ENCODE measurements around the gene DUXB.

DUXB gene

GRCh38 chr16:75660726-75661302 is 40.4 kb downstream of the DUXB start:
- no peak for DNase-seq
- Histone ChIP-seq H3K4me3 (no peak overlapping the region), H3K9me3 (no peaks in the 10 kb centered on the region), H3K27ac (no peak overlapping the region), H3K4me1 (no peaks in the 10 kb centered on the region), H3K36me3 (peaks cover 27 to 59% (median 37%) of the 10 kb centered on the region in 3 donors), H3K27me3 (no peaks in the 10 kb centered on the region)
- TF ChIP-seq, protein P1, sequence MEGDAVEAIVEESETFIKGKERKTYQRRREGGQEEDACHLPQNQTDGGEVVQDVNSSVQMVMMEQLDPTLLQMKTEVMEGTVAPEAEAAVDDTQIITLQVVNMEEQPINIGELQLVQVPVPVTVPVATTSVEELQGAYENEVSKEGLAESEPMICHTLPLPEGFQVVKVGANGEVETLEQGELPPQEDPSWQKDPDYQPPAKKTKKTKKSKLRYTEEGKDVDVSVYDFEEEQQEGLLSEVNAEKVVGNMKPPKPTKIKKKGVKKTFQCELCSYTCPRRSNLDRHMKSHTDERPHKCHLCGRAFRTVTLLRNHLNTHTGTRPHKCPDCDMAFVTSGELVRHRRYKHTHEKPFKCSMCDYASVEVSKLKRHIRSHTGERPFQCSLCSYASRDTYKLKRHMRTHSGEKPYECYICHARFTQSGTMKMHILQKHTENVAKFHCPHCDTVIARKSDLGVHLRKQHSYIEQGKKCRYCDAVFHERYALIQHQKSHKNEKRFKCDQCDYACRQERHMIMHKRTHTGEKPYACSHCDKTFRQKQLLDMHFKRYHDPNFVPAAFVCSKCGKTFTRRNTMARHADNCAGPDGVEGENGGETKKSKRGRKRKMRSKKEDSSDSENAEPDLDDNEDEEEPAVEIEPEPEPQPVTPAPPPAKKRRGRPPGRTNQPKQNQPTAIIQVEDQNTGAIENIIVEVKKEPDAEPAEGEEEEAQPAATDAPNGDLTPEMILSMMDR (IDR thresholded peaks at IDR 0.05) = no peak
- intact Hi-C loops (cut with DNase I; ENCODE audit: low total_unique reads) = no loop called here

DNA sequence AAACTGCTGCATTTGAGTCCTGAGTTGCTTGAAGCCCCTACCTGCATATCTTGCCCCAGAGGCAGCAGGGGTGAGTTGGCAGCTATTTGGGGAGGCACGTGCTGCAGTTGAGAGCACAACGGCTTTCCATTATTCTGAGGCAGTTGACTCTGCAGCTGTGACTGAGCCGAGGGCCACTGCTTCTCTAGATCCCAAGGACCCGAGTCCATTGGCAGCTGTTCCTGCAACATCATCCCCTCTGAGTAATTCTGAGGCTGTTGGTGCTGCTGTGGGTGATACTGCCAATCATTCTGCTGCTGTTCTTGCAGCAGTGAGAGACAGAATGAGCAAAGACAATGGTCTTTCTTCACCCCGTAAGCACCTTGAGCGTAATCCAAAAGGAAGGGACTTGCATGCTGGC is 40.9 kb downstream of the DUXB start:
- Histone ChIP-seq H3K27ac (no peak overlapping the region), H3K4me1 (no peaks in the 10 kb centered on the region), H3K9me3 (no peaks in the 10 kb centered on the region), H3K27me3 (no peaks in the 10 kb centered on the region), H3K36me3 (peaks cover 32 to 64% (median 42%) of the 10 kb centered on the region in 3 donors), H3K4me3 (no peak overlapping the region)
- no peak for DNase-seq
- intact Hi-C loops (cut with DNase I; ENCODE audit: low total_unique reads) = no loop called here
- TF ChIP-seq, protein P1 (IDR thresholded peaks at IDR 0.05) = no peak

DNA sequence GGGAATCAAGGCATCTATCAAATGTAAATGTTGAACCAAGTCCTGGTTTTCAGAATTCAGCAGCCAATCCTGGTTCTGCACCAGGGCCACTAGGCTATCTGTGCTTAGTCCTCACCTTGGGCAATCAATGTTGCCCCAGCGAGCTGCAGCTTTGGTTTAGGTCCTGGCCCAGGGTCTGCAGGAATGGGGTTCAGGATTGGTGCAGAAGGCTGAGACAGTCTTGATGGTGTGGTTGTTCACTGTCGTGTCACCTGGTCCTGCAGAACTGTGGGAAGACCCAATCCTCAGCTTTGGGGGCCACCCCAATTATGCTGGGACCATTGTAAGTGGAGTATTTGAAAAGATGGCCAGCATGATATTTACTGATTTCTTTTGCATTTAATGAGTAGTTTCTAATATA is 43.1 kb downstream of the DUXB start:
- intact Hi-C loops (cut with DNase I; ENCODE audit: low total_unique reads) = no loop called here

DNA sequence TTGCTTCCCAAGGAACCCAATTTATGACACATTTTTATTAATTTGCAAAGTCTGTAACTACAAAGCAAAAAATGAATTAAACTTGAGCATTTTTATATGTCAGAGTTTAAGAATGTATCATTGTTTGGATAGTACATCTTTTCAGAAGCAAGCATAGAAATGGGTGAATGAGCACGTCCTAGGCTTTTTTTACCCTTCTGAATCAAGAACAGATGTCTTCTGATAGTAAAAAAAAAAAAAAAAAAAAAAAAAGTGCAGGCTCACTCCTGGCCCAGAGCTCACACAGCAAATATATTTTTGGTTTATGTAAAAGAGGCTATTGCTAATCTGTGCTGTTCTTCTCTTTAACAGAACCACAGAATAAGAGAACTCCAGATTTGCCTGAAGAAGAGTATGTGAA is 47.3 kb downstream of the DUXB start:
- TF ChIP-seq, protein P1 (IDR thresholded peaks at IDR 0.05) = no peak
- H3K27ac ChIP-seq = no peak overlapping the region
- intact Hi-C loops (cut with DNase I; ENCODE audit: low total_unique reads) = no loop called here
- H3K4me1 ChIP-seq = peaks cover 0 to 49% (median 30%) of the 10 kb centered on the region in 4 donors
- H3K36me3 ChIP-seq = peaks cover 45 to 49% (median 48%) of the 10 kb centered on the region in 3 donors
- no peak overlapping the region for H3K4me3 ChIP-seq
- H3K9me3 ChIP-seq = no peaks in the 10 kb centered on the region
- H3K27me3 ChIP-seq = no peaks in the 10 kb centered on the region
- no peak for DNase-seq

More for the DNA sequence above, 43.1 kb downstream of the DUXB start:
- H3K27me3 ChIP-seq = no peaks in the 10 kb centered on the region
- H3K36me3 ChIP-seq = peaks cover 45 to 77% (median 55%) of the 10 kb centered on the region in 3 donors
- no peak for DNase-seq
- H3K9me3 ChIP-seq = no peaks in the 10 kb centered on the region
- peaks cover 0 to 14% (median 6%) of the 10 kb centered on the region in 4 donors for H3K4me1 ChIP-seq
- TF ChIP-seq, protein P1 (IDR thresholded peaks at IDR 0.05) = no peak
- no peak overlapping the region for H3K27ac ChIP-seq
- no peak overlapping the region for H3K4me3 ChIP-seq

- peak overlapping the region; percentile 98 to 99 for H3K27ac ChIP-seq
- peak overlapping the region; percentile 81 to 99 for H3K4me3 ChIP-seq
- DNase-seq = peak; percentile 89 to 91
- no peaks in the 10 kb centered on the region for H3K9me3 ChIP-seq
- H3K36me3 ChIP-seq = peaks cover 0 to 20% (median 16%) of the 10 kb centered on the region in 3 donors
- TF ChIP-seq, protein P1 (IDR thresholded peaks at IDR 0.05) = no peak
- intact Hi-C loops (cut with DNase I; ENCODE audit: low total_unique reads) = no loop called here
- peaks cover 0 to 69% (median 43%) of the 10 kb centered on the region in 4 donors for H3K4me1 ChIP-seq
- no peaks in the 10 kb centered on the region for H3K27me3 ChIP-seq
Measured at GRCh38 chr16:75648265-75649076, 52.8 kb downstream of the DUXB start.

All from tibial artery (tissue), 4 donors.